G401.6 (cell line): ENCODE measurements around the gene TPSG1.
"Not testable (repeated sequence)": the region's sequence is repeated elsewhere in the genome, so short reads cannot be mapped to it uniquely, and the experiment has no call there.

Experiments
- FAIRE-seq: peaks from 2 replicates; lab custom pipeline; 2012; peaks lifted over from hg19 to GRCh38; lab: Jason Lieb, UNC

Gene TPSG1

DNA sequence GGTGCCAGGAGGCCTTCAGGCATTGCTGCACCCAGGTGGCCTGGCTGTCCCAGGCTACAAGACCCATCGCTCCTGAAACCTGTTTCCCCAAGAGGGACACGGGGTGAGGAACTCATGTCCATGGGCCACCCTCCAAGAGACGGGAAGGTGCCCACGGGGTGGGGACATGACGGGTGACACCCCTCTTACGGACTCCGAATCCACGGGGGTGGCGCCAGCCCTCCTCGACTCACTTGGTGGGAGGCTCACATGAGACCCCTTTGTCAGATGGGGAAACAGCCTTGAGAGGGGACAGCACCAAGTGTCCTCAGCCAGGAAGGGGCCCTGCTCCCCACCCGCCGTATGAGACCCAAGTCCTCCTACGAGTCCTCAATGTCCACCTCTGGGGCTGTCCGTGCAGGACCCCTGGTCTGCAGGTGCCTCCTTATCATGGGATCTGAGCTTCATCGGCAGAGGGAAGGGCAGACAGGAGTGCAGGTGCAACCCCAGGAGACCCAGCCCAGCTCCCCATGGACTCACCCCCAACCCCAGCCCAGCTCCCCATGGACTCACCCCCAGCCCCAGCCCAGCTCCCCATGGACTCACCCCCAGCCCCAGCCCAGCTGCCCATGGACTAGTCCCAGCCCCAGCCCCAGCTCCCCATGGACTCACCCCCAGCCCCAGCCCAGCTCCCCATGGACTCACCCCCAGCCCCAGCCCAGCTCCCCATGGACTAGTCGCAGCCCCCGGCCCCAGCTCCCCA is 5.6 kb upstream of the TPSG1 start:
- not testable (repeated sequence) for FAIRE-seq

GRCh38 chr16:1230084-1230470 is 5.0 kb upstream of the TPSG1 start, which contains the start of gene TPSB2:
Gene TPSB2 (minus strand): TSS chr16:1230184. CDS start chr16:1229951, 233 bp downstream.
- FAIRE-seq, result not testable (repeated sequence)

GRCh38 chr16:1229476-1229875 is 4.4 kb upstream of the TPSG1 start:
- FAIRE-seq, result not testable (repeated sequence)

- not testable (repeated sequence) for FAIRE-seq
Measured at GRCh38 chr16:1228227-1228626, 3.2 kb upstream of the TPSG1 start.

GRCh38 chr16:1226692-1227091 is 1.6 kb upstream of the TPSG1 start:
- not testable (repeated sequence) for FAIRE-seq

GRCh38 chr16:1225728-1226311 is 752 bp upstream of the TPSG1 start:
- FAIRE-seq, result not testable (repeated sequence)

DNA sequence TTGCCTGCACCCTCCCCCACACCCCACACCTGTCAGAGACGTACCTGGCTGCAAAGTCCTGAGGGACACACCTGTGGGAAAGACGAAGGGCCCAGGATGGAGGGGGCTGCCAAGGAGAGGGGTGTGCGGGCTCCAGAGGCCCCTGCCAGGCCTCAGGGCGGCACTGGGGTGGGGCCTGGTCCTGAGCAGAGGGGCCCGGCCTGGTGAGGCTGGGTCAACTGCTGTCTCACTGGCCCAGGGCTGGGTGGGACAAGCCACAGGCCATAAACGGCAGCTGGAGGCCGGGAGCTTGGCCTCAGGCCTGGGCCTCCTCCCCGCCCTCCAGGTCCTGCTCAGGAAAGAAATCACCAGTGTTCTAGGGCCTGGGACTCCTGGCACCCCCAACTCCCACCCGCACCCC is 510 bp downstream of the TPSG1 start:
- FAIRE-seq, result no peak

- no peak for FAIRE-seq
Measured at GRCh38 chr16:1223355-1224214, 1.5 kb downstream of the TPSG1 start.

DNA sequence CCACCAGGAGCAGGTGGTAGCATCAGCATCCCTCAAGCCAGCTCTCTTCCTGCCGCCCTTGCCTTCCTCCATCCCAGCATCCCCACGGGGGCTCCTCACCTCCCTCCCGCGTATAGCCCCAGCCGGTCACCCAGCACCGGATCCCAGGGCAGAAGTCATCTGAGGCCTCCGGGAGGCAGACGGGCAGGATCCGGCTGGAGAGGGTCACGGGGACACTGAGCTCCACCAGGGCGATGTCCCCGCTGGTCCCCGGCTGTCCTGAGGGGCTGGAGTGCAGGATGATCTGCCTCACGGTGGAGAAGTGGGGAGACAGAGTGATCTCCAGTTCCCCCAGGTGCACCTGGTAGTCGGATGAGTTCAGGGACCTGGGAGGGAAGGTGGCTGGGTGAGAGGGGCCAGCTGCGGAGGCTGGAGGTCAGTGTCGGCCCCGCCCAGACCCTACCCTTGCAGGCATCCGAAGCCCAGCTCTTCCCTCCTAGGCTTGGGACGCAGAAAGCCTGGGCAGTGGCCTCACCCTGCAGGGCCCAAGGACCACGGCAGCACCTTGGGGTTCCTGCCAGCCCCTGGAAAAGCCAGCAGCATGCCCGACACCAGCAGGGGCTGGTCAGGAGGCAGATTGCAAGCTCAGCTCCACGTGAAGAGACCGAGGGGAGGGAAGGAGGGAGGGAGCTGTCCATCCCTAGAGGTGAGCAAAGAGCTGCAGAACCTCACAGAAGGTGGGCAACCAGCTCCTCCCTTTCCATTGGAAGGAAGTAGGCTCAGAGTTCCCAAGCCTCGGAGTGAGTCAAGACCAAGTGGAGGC is 2.3 kb downstream of the TPSG1 start:
- FAIRE-seq, result no peak

DNA sequence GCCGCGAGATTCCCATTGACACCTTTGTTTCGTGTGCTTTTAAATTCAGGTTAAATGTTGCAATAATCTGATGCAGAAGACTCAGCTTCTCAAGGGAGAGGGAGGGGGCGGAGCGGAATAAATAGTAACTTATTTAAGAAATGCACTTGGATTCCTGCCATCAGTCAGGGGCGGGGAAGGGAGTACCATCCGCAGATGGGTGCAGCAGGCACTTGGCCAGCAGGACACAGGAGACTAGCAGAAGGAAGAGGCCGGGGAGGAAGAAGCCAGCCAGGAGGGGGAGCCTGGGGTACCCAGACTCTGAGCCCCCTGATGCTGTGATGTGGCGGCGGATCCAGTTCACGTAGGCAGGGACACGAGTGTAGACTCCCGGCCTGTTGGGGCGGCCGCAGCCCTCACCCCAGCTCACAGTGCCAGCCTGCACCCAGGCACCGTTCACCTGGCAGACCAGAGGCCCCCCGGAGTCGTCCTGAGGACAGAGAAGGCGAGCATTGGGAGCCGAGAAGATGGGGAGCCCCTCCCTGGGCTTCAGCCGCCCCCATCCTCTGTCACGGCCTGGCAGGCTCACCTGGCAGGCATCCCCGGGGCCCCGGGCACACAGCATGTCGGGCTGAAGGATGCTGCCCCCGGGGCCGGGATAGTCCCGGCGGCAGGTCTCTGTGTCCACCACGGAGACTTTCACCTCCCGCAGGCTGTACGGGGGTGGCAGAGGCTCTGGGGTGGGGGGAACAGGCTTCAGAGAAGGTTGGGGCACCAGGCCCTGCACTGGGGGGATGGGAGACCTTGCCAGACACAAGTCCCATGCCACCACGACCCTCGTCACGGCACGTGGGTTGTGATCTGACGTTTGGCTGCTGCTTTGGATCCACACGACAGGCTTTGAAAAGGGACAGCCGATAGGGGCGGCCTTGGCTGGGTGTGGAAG is 3.2 kb downstream of the TPSG1 start:
- no peak for FAIRE-seq

GRCh38 chr16:1220841-1221627 is 4.0 kb downstream of the TPSG1 start:
- no peak for FAIRE-seq

GRCh38 chr16:1220098-1220728 is 4.9 kb downstream of the TPSG1 start:
- no peak for FAIRE-seq

- no peak for FAIRE-seq
Measured at GRCh38 chr16:1218930-1219611, 6.0 kb downstream of the TPSG1 start.

GRCh38 chr16:1218061-1218929 is 6.8 kb downstream of the TPSG1 start:
- no peak for FAIRE-seq

DNA sequence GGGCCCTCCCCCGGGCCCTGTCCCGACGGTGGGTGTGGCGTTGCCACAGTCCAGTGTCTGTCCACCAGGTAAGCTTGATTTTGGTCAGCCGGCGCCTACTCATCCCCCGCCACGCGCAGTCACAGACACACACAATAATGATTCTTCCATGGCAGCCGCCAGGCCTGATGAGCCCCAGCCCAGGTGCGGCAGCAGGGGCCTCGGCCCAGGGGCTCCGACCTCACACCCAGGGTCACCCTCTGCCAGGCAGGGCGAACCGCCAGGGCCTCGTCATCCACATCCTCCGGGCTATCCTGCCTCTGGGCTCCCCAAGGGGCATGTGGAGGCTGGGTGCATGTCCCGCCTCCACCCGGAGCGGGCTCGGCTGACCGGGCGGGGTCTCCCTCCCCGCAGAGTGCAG is 7.5 kb downstream of the TPSG1 start:
- FAIRE-seq, result no peak

DNA sequence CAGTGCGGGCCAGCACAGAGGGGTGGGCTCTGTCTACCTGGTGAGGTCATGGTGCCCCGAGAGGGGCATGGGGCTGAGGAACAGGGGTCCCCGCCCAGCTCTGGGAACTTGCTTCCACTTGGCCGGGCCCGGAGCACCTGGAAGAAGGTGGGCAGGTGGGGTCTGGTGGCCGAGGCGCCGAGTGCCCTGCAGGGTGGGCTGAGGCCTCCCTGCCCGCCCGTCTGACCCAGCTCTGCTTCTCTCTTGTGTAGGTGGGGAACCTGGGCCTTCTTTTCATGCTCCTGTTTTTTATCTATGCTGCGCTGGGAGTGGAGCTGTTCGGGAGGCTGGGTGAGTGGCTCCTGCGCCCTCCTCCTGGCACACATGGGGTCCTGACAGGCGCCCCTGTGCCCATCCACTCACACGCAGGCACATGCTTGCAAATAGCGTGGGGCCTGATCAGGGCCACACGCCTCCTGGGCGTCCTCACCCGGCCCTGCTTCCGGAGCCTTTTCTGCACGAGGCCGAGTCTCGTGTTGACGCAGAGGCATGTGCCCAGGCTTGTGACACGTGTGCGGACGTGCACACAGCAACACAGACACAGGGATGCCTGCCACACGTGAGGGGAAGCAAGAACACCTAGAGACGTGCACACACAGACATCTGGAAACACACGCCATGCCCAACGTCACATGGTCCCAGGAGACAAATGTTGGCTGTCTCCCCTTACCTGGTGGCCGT is 8.2 kb downstream of the TPSG1 start:
- no peak for FAIRE-seq

DNA sequence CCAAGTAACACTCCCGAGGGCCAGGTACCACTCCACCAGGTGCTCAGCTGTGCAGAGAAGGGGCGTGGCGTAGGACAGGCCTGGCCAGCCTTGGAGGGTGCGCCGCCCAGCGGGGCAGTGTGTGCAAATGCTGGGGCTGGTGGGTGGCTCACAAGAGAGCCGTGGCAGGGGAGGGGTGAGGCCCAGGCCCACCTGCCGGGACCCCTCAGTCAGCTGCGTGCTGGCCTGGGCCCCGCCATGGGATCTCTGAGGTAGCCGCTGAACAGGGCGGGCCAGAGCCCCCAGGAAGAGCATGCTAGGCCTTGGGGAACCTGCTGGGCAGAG is 8.8 kb downstream of the TPSG1 start:
- no peak for FAIRE-seq
